Measurements from ENCODE around the gene WNT7B. TPM values are rescaled to one million over a fixed set of nuclear protein-coding genes. Genes with fewer than 3 reads are reported as not detected.

WNT7B gene
- total and polyA plus RNA-seq, 10 of the 15 experiments (the other 5 are each of a cell fraction or from before 2014, with no cell fraction given): 0.12 TPM; not detected in 9

GRCh38 chr22:45884201-45885062 is 92.5 kb downstream of the WNT7B start:
- ChIA-PET CTCF (interaction anchor here (0.9 kb wide), 1 partner anchor 237 kb away, joined by 3 read pairs; no protein-coding TSS in a partner anchor), POLR2A (no interaction called here), SMC1A (ENCODE audit: uncharacterized antibody, unreplicated experiment) (no interaction called here), RAD21 (ENCODE audit: unreplicated experiment) (no interaction called here)
- Histone ChIP-seq H2AFZ (ENCODE audit: control insufficient read depth, low read depth, low read length) (no peak overlapping the region), H3K79me2 (ENCODE audit: control insufficient read depth, insufficient read depth, low read length) (no peaks in the 10 kb centered on the region), H3K4me3 (no peak overlapping the region), H3K27me3 (replicated peaks in 1 of 2; ENCODE audit: control insufficient read depth in 2 of 2, insufficient read depth in 2 of 2, low read length in 1 of 2) (peaks cover 0 to 2% of the 10 kb centered on the region in 2 experiments; a peak in 3 of 4 replicates), H4K20me1 (ENCODE audit: control insufficient read depth, insufficient read depth) (no peaks in the 10 kb centered on the region), H3K27ac (ENCODE audit: control insufficient read depth, insufficient read depth) (no peak overlapping the region), H3K9me3 (replicated peaks; ENCODE audit: control insufficient read depth, insufficient read depth, low read length) (no peaks in the 10 kb centered on the region), H3K9ac (ENCODE audit: control insufficient read depth, insufficient read depth, low read length) (no peak overlapping the region), H3K4me2 (ENCODE audit: control insufficient read depth, insufficient read depth) (no peak overlapping the region), H3K36me3 (ENCODE audit: control insufficient read depth in 2 of 2, insufficient read depth in 2 of 2, low read length in 1 of 2) (no peaks in the 10 kb centered on the region), H3K4me1 (ENCODE audit: control insufficient read depth, insufficient read depth, low read length) (no peaks in the 10 kb centered on the region)
- 45% methylated on average over 27 of the region's 27 CpGs for WGBS (ENCODE audit: insufficient coverage, insufficient replicate concordance, low lambda C conversion rate, missing lambda C conversion rate)
- intact Hi-C loops (cut with micrococcal nuclease; ENCODE audit: unreplicated experiment): no loop called here
- TF ChIP-seq SKIL (IDR thresholded peaks at IDR 0.05; ENCODE audit: low read depth, poor library complexity, severe bottlenecking) (no peak), ZNF384 (IDR thresholded peaks at IDR 0.05; ENCODE audit: borderline replicate concordance, low read depth, low read length) (no peak), POLR2A (IDR thresholded peaks at IDR 0.05; ENCODE audit: low read depth, low read length) (no peak), ZNF24 (IDR thresholded peaks at IDR 0.05) (no peak)
- FAIRE-seq: no peak
- no TSS peak for BruUV-seq (replicated peaks)
- no peak for DNase-seq (ENCODE audit: low read depth, low spot score)
- in situ Hi-C loops (cut with MboI): no loop called here
- no peak for ATAC-seq

- no peaks in the 10 kb centered on the region for H3K36me3 ChIP-seq (ENCODE audit: control insufficient read depth in 2 of 2, insufficient read depth in 2 of 2, low read length in 1 of 2)
- no peaks in the 10 kb centered on the region for H3K4me1 ChIP-seq (ENCODE audit: control insufficient read depth, insufficient read depth, low read length)
- H3K27me3 ChIP-seq (replicated peaks in 1 of 2; ENCODE audit: control insufficient read depth in 2 of 2, insufficient read depth in 2 of 2, low read length in 1 of 2): peaks cover 0 to 2% of the 10 kb centered on the region in 2 experiments; a peak in 3 of 4 replicates
- in situ Hi-C loops (cut with MboI) (no loop called here), intact Hi-C loops (cut with micrococcal nuclease; ENCODE audit: unreplicated experiment) (no loop called here)
- no peaks in the 10 kb centered on the region for H4K20me1 ChIP-seq (ENCODE audit: control insufficient read depth, insufficient read depth)
- ATAC-seq (no peak), DNase-seq (ENCODE audit: low read depth, low spot score) (no peak), FAIRE-seq (no peak)
- no peak overlapping the region for H3K9ac ChIP-seq (ENCODE audit: control insufficient read depth, insufficient read depth, low read length)
- H3K4me3 ChIP-seq: no peak overlapping the region
- 36% methylated on average over 8 of the region's 8 CpGs for WGBS (ENCODE audit: insufficient coverage, insufficient replicate concordance, low lambda C conversion rate, missing lambda C conversion rate)
- H3K4me2 ChIP-seq (ENCODE audit: control insufficient read depth, insufficient read depth): no peak overlapping the region
- no peaks in the 10 kb centered on the region for H3K79me2 ChIP-seq (ENCODE audit: control insufficient read depth, insufficient read depth, low read length)
- no peaks in the 10 kb centered on the region for H3K9me3 ChIP-seq (replicated peaks; ENCODE audit: control insufficient read depth, insufficient read depth, low read length)
- POLR2A ChIA-PET: no interaction called here
- CTCF ChIA-PET: no interaction called here
- RAD21 ChIA-PET (ENCODE audit: unreplicated experiment): no interaction called here
- BruUV-seq (replicated peaks): no TSS peak
- TF ChIP-seq SKIL (IDR thresholded peaks at IDR 0.05; ENCODE audit: low read depth, poor library complexity, severe bottlenecking): no peak
- SMC1A ChIA-PET (ENCODE audit: uncharacterized antibody, unreplicated experiment): no interaction called here
- no peak overlapping the region for H3K27ac ChIP-seq (ENCODE audit: control insufficient read depth, insufficient read depth)
- H2AFZ ChIP-seq (ENCODE audit: control insufficient read depth, low read depth, low read length): no peak overlapping the region
Measured at GRCh38 chr22:45883811-45884170, 93.2 kb downstream of the WNT7B start.
